Measurements from ENCODE around the gene RSBN1L. TPM values are rescaled to one million over a fixed set of nuclear protein-coding genes. Genes with fewer than 3 reads are reported as not detected.

The RSBN1L gene
- polyA plus RNA-seq, 1 experiment, result 2.8 TPM

- POLR2A ChIA-PET, result interaction anchor here (0.6 kb wide), 1 partner anchor 439 kb away, joined by 4 read pairs; no protein-coding TSS in a partner anchor
- CTCF ChIA-PET, result no interaction called here
- peaks cover 1% of the 10 kb centered on the region; the same call in 1 of the 2 replicates for H3K36me3 ChIP-seq (ENCODE audit: control insufficient read depth, insufficient read depth, low read length)
- H3K4me3 ChIP-seq (ENCODE audit: low read depth, low read length), result no peak overlapping the region
- no peak for DNase-seq (ENCODE audit: low read depth)
- H3K27me3 ChIP-seq (ENCODE audit: control insufficient read depth, insufficient read depth, low read length), result no peaks in the 10 kb centered on the region
- no peak for TF ChIP-seq CTCF (IDR thresholded peaks at IDR 0.05; ENCODE audit: insufficient read depth, low read depth, low read length)
Observed at GRCh38 chr7:77693830-77694583, 2.3 kb upstream of the RSBN1L start.

GRCh38 chr7:77696643-77697534, 630 bp downstream of the RSBN1L start:
- POLR2A ChIA-PET, result interaction anchor here (0.6 to 1.0 kb wide), 2 partner anchors 10 to 11 kb away, joined by 3 to 4 read pairs; no protein-coding TSS in a partner anchor

GRCh38 chr7:77697535-77697831, 1.2 kb downstream of the RSBN1L start:
- TF ChIP-seq CTCF (IDR thresholded peaks at IDR 0.05; ENCODE audit: insufficient read depth, low read depth, low read length), result no peak
- CTCF ChIA-PET, result interaction anchor here (2.7 to 3.3 kb wide), 3 partner anchors 11 to 46 kb away, joined by 9 to 26 read pairs (median 10); no protein-coding TSS in a partner anchor
- POLR2A ChIA-PET, result interaction anchor here (0.6 kb wide), 2 partner anchors 11 to 1238 kb away, joined by 3 to 4 read pairs; no protein-coding TSS in a partner anchor
- Histone ChIP-seq H3K27me3 (ENCODE audit: control insufficient read depth, insufficient read depth, low read length) (no peaks in the 10 kb centered on the region), H3K4me3 (ENCODE audit: low read depth, low read length) (peak overlapping the region; percentile 98), H3K36me3 (ENCODE audit: control insufficient read depth, insufficient read depth, low read length) (0 out of 2 replicates have a peak, but pooled peaks cover 1% of the 10 kb centered on the region)
- no peak for DNase-seq (ENCODE audit: low read depth)

More at GRCh38 chr7:77696643-77697534, 630 bp downstream of the RSBN1L start:
- no peak for DNase-seq (ENCODE audit: low read depth)
- CTCF ChIA-PET, result interaction anchor here (0.5 to 3.3 kb wide), 7 partner anchors 10 to 404 kb away, joined by 3 to 26 read pairs (median 5); no protein-coding TSS in a partner anchor
- Histone ChIP-seq H3K27me3 (ENCODE audit: control insufficient read depth, insufficient read depth, low read length) (no peaks in the 10 kb centered on the region), H3K4me3 (ENCODE audit: low read depth, low read length) (peak overlapping the region; percentile 98), H3K36me3 (ENCODE audit: control insufficient read depth, insufficient read depth, low read length) (0 out of 2 replicates have a peak, but pooled peaks cover 1% of the 10 kb centered on the region)
- TF ChIP-seq CTCF (IDR thresholded peaks at IDR 0.05; ENCODE audit: insufficient read depth, low read depth, low read length), result no peak

- Histone ChIP-seq H3K27me3 (ENCODE audit: control insufficient read depth, insufficient read depth, low read length) (no peaks in the 10 kb centered on the region), H3K4me3 (ENCODE audit: low read depth, low read length) (peak overlapping the region; percentile 98), H3K36me3 (ENCODE audit: control insufficient read depth, insufficient read depth, low read length) (0 out of 2 replicates have a peak, but pooled peaks cover 1% of the 10 kb centered on the region)
- no peak for DNase-seq (ENCODE audit: low read depth)
- ChIA-PET POLR2A (interaction anchor here (0.6 kb wide), 2 partner anchors 1238 to 1897 kb away, joined by 3 to 8 read pairs; no protein-coding TSS in a partner anchor), CTCF (interaction anchor here (0.9 to 3.3 kb wide), 4 partner anchors 12 to 62 kb away, joined by 3 to 26 read pairs (median 10); no protein-coding TSS in a partner anchor)
- no peak for TF ChIP-seq CTCF (IDR thresholded peaks at IDR 0.05; ENCODE audit: insufficient read depth, low read depth, low read length)
Observed at GRCh38 chr7:77698042-77698625, 1.9 kb downstream of the RSBN1L start.
